Large intestine (tissue), 3 donors: ENCODE measurements around the gene RNASE8. TPM values are rescaled to one million over a fixed set of nuclear protein-coding genes. Genes with fewer than 3 reads are reported as not detected.

ENCODE experiments used
- DNase-seq, 2 donors: peaks; one replicate each; pipeline versions ENCODE4 v3.0.0 to v3.0.0-alpha.2; 2013
- H3K27ac ChIP-seq: one replicate; pipeline ENCODE4 v1.5.1; 2013; ENCODE audit warnings: low read length
- H3K27me3 ChIP-seq: 2 replicates; pipeline ENCODE4 v1.6.1; 2013; ENCODE audit warnings: low read length; ENCODE audit not compliant: control insufficient read depth, insufficient read depth
- H3K36me3 ChIP-seq: 2 replicates; pipeline ENCODE4 v1.6.1; 2013; ENCODE audit warnings: low read length; ENCODE audit not compliant: control insufficient read depth, insufficient read depth
- H3K4me1 ChIP-seq: one replicate; pipeline ENCODE4 v1.6.1; 2013; ENCODE audit warnings: low read length; ENCODE audit not compliant: control insufficient read depth, insufficient read depth
- H3K4me3 ChIP-seq: one replicate; pipeline ENCODE4 v1.5.1; 2013; ENCODE audit warnings: low read length
- H3K9me3 ChIP-seq: one replicate; pipeline ENCODE4 v1.6.1; 2013; ENCODE audit warnings: mild to moderate bottlenecking, low read depth, low read length, moderate library complexity; ENCODE audit not compliant: control insufficient read depth
- WGBS: methylation state at CpG from one replicate; pipeline ENCODE4 v1.1.5; 2013; ENCODE audit warnings: low lambda C conversion rate; ENCODE audit not compliant: insufficient coverage; 5-methylcytosine and 5-hydroxymethylcytosine counted together
- polyA plus RNA-seq: library from polyadenylated mRNA; unstranded; fragments of 120-200 nt; gene quantifications from one replicate; pipeline ENCODE4 v1.2.1, GENCODE V29; 2013

The RNASE8 gene
- polyA plus RNA-seq, 1 donor = not detected

DNA sequence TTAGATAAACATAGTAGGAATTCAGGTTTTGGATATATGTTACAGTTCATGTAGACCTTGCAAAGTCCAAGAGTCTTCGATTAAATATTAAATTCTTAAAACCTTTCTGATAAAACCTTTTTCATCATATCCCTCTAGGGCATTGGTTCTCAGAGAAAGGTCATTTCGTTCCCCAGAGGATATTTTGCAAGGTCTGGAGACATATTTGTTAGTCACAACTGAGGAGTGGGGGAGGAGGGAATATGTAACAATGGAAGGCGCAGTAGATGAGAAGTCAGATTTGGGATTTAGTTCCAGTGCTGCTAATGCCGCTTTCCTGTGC is 48.5 kb downstream of the RNASE8 start:
- WGBS = 17% methylated on average over 1 of the region's 4 CpGs
- no peaks in the 10 kb centered on the region for H3K36me3 ChIP-seq
- no peak for DNase-seq
- H3K4me3 ChIP-seq = no peak overlapping the region
- no peaks in the 10 kb centered on the region for H3K27me3 ChIP-seq
- no peaks in the 10 kb centered on the region for H3K9me3 ChIP-seq
- H3K4me1 ChIP-seq = peaks cover 59% of the 10 kb centered on the region
- peak overlapping the region; percentile 98 for H3K27ac ChIP-seq

- WGBS = 20% methylated on average over 1 of the region's 11 CpGs
- Histone ChIP-seq H3K4me1 (peaks cover 53% of the 10 kb centered on the region), H3K27me3 (no peaks in the 10 kb centered on the region), H3K36me3 (no peaks in the 10 kb centered on the region), H3K9me3 (no peaks in the 10 kb centered on the region), H3K4me3 (no peak overlapping the region), H3K27ac (peak overlapping the region; percentile 30)
- DNase-seq = peak; percentile 79 to 80
Observed at GRCh38 chr14:21106498-21107282, 49.1 kb downstream of the RNASE8 start.

GRCh38 chr14:21107283-21107800 is 49.7 kb downstream of the RNASE8 start:
- H3K4me1 ChIP-seq = peaks cover 47% of the 10 kb centered on the region
- H3K4me3 ChIP-seq = no peak overlapping the region
- no peaks in the 10 kb centered on the region for H3K9me3 ChIP-seq
- peak in 1 of 2 donors; percentile 36 for DNase-seq
- no CpG with 5 or more reads among the region's 5 CpGs for WGBS
- peak overlapping the region; percentile 30 for H3K27ac ChIP-seq
- H3K36me3 ChIP-seq = no peaks in the 10 kb centered on the region
- H3K27me3 ChIP-seq = no peaks in the 10 kb centered on the region

Other genes with a start within 250 kb of the RNASE8 start
- 0.18 TPM for gene RNASE3, start 166.4 kb upstream of the RNASE8 start, polyA plus RNA-seq
- gene RNASE2, start 102.3 kb upstream of the RNASE8 start, polyA plus RNA-seq = 0.39 TPM
- gene METTL17, start 67.8 kb upstream of the RNASE8 start, polyA plus RNA-seq = 86.6 TPM
- gene SLC39A2, start 58.5 kb upstream of the RNASE8 start, polyA plus RNA-seq = 0.06 TPM
- gene NDRG2, start 32.8 kb upstream of the RNASE8 start, polyA plus RNA-seq = 76.5 TPM
- gene TPPP2, start 27.6 kb upstream of the RNASE8 start, polyA plus RNA-seq = 0.16 TPM
- 0.09 TPM for gene RNASE13, start 23.0 kb upstream of the RNASE8 start, polyA plus RNA-seq
- 0.09 TPM for gene RNASE7, start 15.5 kb upstream of the RNASE8 start, polyA plus RNA-seq
- gene ARHGEF40, start 12.5 kb downstream of the RNASE8 start, polyA plus RNA-seq = 28.7 TPM
- 45.2 TPM for gene ZNF219, start 40.8 kb downstream of the RNASE8 start, polyA plus RNA-seq
- 62.3 TPM for gene TMEM253, start 43.2 kb downstream of the RNASE8 start, polyA plus RNA-seq
- not detected for gene OR5AU1, start 98.2 kb downstream of the RNASE8 start, polyA plus RNA-seq
- 668 TPM for gene HNRNPC, start 211.6 kb downstream of the RNASE8 start, polyA plus RNA-seq
- 0.49 TPM for gene RPGRIP1, start 222.3 kb downstream of the RNASE8 start, polyA plus RNA-seq